ENCODE measurements around the gene MYLK.

- no peak for TF ChIP-seq CTCF (IDR thresholded peaks at IDR 0.05; ENCODE audit: low read length)
- TF ChIP-seq EZH2 (IDR thresholded peaks at IDR 0.05; ENCODE audit: borderline replicate concordance, low read length) = no peak
Measured at GRCh38 chr3:123733341-123733740, 150.8 kb downstream of the MYLK start.

Data from OCI-LY1 (cell line).